Loucy (cell line): ENCODE data around the gene PSMC3IP.

Source experiments
- EZH2phosphoT487 ChIP-seq: fragments of 200-600 bp; IDR thresholded peaks from 2 replicates; pipeline ENCODE4 v1.6.1; 2018; ENCODE audit warnings: antibody characterized with exemption, mild to moderate bottlenecking, moderate library complexity, borderline replicate concordance
- TF ChIP-seq, protein P1 (sequence below): fragments of 200-600 bp; sonication (generic); conservative IDR thresholded peaks from 2 replicates; pipeline ENCODE4 v1.5.1; 2014; ENCODE audit warnings: mild to moderate bottlenecking, antibody characterized with exemption, low read length

DNA sequence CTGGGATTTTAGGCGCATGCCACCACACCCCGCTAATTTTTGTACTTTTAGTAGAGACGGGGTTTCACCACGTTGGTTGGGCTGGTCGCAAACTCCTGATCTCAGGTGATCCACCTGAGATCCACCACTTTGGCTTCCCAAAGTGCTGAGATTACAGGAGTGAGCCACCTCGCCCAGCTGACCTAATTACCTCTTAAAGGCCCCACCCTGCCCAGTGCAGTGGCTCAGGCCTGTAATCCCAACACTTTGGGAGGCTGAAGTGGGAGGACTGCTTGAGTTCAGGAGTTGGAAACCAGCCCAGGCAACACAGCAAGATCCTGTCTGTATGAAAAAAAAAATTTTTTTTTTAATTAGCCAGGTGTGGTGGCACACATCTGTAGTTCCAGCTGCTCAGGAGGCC, 18.5 kb downstream of the PSMC3IP start:
- TF ChIP-seq, protein P1, sequence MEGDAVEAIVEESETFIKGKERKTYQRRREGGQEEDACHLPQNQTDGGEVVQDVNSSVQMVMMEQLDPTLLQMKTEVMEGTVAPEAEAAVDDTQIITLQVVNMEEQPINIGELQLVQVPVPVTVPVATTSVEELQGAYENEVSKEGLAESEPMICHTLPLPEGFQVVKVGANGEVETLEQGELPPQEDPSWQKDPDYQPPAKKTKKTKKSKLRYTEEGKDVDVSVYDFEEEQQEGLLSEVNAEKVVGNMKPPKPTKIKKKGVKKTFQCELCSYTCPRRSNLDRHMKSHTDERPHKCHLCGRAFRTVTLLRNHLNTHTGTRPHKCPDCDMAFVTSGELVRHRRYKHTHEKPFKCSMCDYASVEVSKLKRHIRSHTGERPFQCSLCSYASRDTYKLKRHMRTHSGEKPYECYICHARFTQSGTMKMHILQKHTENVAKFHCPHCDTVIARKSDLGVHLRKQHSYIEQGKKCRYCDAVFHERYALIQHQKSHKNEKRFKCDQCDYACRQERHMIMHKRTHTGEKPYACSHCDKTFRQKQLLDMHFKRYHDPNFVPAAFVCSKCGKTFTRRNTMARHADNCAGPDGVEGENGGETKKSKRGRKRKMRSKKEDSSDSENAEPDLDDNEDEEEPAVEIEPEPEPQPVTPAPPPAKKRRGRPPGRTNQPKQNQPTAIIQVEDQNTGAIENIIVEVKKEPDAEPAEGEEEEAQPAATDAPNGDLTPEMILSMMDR = no peak
- TF ChIP-seq EZH2phosphoT487 = no peak
